AG10803 (cell line): ENCODE measurements around the gene COL3A1.

ENCODE experiments used
- DNase-seq: peaks from one replicate; pipeline ENCODE4 v3.0.0; 2010; ENCODE audit warnings: low read depth
- H3K4me3 ChIP-seq: 2 replicates; pipeline ENCODE4 v1.5.1; 2011; ENCODE audit warnings: mild to moderate bottlenecking, low read length, control low read depth
- CTCF ChIP-seq: conservative IDR thresholded peaks from 2 replicates; pipeline ENCODE4 v1.5.1; 2011; ENCODE audit warnings: mild to moderate bottlenecking, low read length, control low read depth, inconsistent platforms

The COL3A1 gene

DNA sequence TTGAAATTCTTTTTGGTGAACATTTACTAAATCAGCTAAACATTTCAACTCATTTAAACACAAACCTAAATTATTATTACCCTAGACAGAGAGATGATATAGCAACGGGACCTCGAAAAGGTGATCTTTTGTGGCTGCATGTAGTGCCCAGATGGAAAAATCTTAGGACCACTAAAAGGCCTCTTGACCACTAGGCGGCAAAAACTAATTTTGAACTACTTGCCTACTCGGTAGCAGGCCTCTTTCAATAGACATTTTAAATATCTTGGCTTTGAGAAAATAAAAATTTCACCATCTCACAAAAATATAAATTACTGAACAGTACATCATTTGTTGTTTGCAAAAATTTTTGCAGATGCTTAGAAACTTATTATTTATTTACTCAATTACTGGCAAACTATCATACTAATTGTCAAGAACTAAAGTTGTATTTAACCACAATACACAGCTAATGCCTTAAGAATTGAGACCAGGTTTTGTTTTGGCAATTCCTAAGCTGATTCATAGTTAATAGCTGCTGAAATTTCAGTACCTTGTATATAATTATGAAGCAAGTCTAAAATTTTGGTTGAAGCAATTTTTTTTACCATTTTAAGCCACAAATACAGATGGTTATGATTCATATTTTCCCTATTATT is 9.4 kb downstream of the COL3A1 start:
- DNase-seq, result peak; percentile 97
- peak overlapping the region; percentile 30 for H3K4me3 ChIP-seq
- peak; percentile 73 for TF ChIP-seq CTCF

DNA sequence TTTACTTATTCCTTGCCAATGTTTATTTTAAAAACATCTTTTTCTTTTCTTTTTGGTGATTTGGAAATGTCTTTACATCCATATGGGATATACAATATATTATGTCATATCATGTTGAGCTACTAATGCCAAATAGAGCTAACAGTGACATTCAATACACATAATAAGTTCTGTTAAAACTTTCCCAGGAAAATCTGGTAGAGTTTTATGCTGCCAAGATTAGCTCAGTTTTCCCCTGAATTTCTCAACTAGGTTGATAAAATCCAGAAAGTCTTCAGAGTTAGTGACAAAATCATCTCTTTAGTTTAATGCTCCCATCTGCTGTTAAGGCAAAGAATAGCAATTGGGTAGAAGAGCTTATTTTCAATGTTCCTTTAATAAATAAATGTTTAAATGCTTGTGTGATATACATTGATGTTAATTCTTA is 9.9 kb downstream of the COL3A1 start:
- H3K4me3 ChIP-seq, result no peak overlapping the region
- peak; percentile 94 for DNase-seq
- TF ChIP-seq CTCF, result peak; percentile 67

- no peak for TF ChIP-seq CTCF
- peak; percentile 95 for DNase-seq
These were observed 10.5 kb downstream of the COL3A1 start for GRCh38 chr2:188984680-188985079.

DNA sequence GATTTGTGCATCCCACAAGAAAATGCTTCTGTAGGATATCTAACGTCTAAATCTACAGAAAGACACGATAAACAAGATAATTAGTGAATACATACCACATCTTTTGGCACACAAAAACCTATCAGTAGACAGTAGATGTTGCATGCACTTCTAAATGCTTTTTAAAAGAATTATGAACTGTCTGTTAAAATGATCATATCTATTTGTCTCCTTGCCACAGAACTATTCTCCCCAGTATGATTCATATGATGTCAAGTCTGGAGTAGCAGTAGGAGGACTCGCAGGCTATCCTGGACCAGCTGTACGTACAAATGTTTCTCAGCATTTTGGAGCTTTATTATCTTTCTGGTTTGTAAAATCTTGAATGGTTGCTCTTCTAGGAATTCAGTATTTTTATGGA is 12.7 kb downstream of the COL3A1 start:
- no peak overlapping the region for H3K4me3 ChIP-seq
- no peak for TF ChIP-seq CTCF
- peak; percentile 53 for DNase-seq

More at GRCh38 chr2:188984680-188985079, 10.5 kb downstream of the COL3A1 start:
- H3K4me3 ChIP-seq, result peak overlapping the region; percentile 4

- no peak overlapping the region for H3K4me3 ChIP-seq
- no peak for DNase-seq
- TF ChIP-seq CTCF, result no peak
These were observed 19.1 kb downstream of the COL3A1 start for GRCh38 chr2:188993247-188993646.

GRCh38 chr2:188997263-188997662 is 23.1 kb downstream of the COL3A1 start:
- no peak for TF ChIP-seq CTCF
- DNase-seq, result peak; percentile 54
- no peak overlapping the region for H3K4me3 ChIP-seq

DNA sequence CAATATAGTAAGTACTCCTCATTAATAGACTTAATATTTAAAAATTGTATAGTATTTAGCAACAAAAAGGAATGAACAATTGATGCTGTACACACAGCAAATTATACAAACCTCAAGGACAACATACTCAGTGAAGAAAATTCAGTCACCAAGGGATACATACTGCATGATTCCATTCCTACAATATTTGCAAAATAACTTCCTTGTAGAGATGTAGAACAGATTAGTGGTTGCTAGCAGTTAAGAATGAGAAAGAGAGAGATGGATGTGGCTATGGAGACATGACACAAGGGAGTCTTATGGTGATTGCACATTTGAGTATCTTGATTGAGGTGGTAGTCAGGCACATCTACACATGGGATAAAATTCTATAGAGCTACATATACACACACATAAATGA is 26.0 kb downstream of the COL3A1 start:
- TF ChIP-seq CTCF, result no peak
- no peak for DNase-seq
- H3K4me3 ChIP-seq, result no peak overlapping the region
